B cell (primary cell): ENCODE results near the gene ESR1. TPM values are rescaled to one million over a fixed set of nuclear protein-coding genes. Genes with fewer than 3 reads are reported as not detected.

Experiments used
- ATAC-seq: fragments of 200-7000 bp; cut with Tn5 transposase; one replicate; pipeline ENCODE4 v1.10.0; 2021; ENCODE audit warnings: low read depth, mild to moderate bottlenecking, moderate number of reproducible peaks, moderate library complexity
- CTCF ChIA-PET: fragments of 350-600 bp; sonication (Branson Sonifier 250); formaldehyde crosslinking; loops from one replicate; lab custom pipeline; 2021; ENCODE audit warnings: antibody characterized with exemption, inconsistent platforms; lab: Charles Lee
- POLR2A ChIA-PET: fragments of 350-600 bp; sonication (Branson Sonifier 250); formaldehyde crosslinking; loops from one replicate; lab custom pipeline; 2021; ENCODE audit warnings: antibody characterized with exemption; lab: Charles Lee
- DNase-seq: peaks from one replicate; pipeline ENCODE4 v3.0.0; 2013
- H2AFZ ChIP-seq: 2 replicates; pipeline ENCODE4 v1.6.1; 2012; ENCODE audit warnings: mild to moderate bottlenecking, low read depth, low read length; ENCODE audit not compliant: insufficient read depth, poor library complexity, severe bottlenecking
- H3K27ac ChIP-seq, 2 donors: 1 replicate in 1 of 2; 2 replicates in 1 of 2; pipeline ENCODE4 v1.5.1; 2012 to 2013; ENCODE audit warnings: low read length in 2 of 2, mild to moderate bottlenecking in 2 of 2, moderate library complexity in 1 of 2
- H3K27me3 ChIP-seq, 4 experiments: fragments of 200-600 bp in 1 of 4; sonication (generic) in 1 of 4; replicated peaks in 1 of 4; 1 replicate in 2 of 4; 2 replicates in 2 of 4; pipeline versions ENCODE4 v1.6.1 to v1.7.0; 2013 to 2016; ENCODE audit warnings: low read length in 3 of 4, mild to moderate bottlenecking in 2 of 4, mixed read lengths in 1 of 4, moderate library complexity in 1 of 4; ENCODE audit not compliant: insufficient read depth in 4 of 4, control insufficient read depth in 3 of 4; ENCODE audit errors: control extremely low read depth in 1 of 4
- H3K36me3 ChIP-seq, 2 experiments: replicated peaks in 1 of 2; 1 replicate in 1 of 2; 2 replicates in 1 of 2; pipeline versions ENCODE4 v1.6.1 to v1.7.1; 2013; ENCODE audit warnings: low read length in 1 of 2; ENCODE audit not compliant: insufficient read depth in 2 of 2, control insufficient read depth in 1 of 2; ENCODE audit errors: control extremely low read depth in 1 of 2, extremely low read depth in 1 of 2
- H3K4me1 ChIP-seq, 2 donors: fragments of 200-600 bp in 1 of 2; sonication (generic) in 1 of 2; 1 replicate in 1 of 2; 2 replicates in 1 of 2; pipeline versions ENCODE4 v1.5.1 to v1.6.1; 2013 to 2017; ENCODE audit warnings: low read length in 2 of 2; ENCODE audit not compliant: control insufficient read depth in 2 of 2, insufficient read depth in 2 of 2
- H3K4me2 ChIP-seq: replicated peaks from 2 replicates; pipeline ENCODE3; 2012; ENCODE audit warnings: mild to moderate bottlenecking, low read depth, low read length; ENCODE audit not compliant: poor library complexity, severe bottlenecking
- H3K4me3 ChIP-seq, 5 experiments: fragments of 200-600 bp in 1 of 5; sonication (generic) in 1 of 5; 1 replicate in 3 of 5; 2 replicates in 2 of 5; pipeline versions ENCODE4 v1.5.1 to v1.7.0; 2011 to 2016; ENCODE audit warnings: low read length in 4 of 5, mild to moderate bottlenecking in 4 of 5, low read depth in 2 of 5, control low read depth in 1 of 5, moderate library complexity in 1 of 5; ENCODE audit not compliant: insufficient read depth in 1 of 5; ENCODE audit errors: control extremely low read depth in 1 of 5, extremely low read depth in 1 of 5
- H3K79me2 ChIP-seq: fragments of 200-600 bp; sonication (generic); one replicate; pipeline ENCODE4 v1.6.0; 2016; ENCODE audit warnings: low read length; ENCODE audit not compliant: control insufficient read depth, insufficient read depth
- H3K9ac ChIP-seq: fragments of 200-600 bp; sonication (generic); 2 replicates; pipeline ENCODE4 v1.6.1; 2017; ENCODE audit warnings: mild to moderate bottlenecking, low read length, moderate library complexity
- H3K9me3 ChIP-seq, 3 donors: one replicate each; pipeline versions ENCODE4 v1.6.1 to v1.7.1; 2013; ENCODE audit warnings: low read length in 2 of 3; ENCODE audit not compliant: control insufficient read depth in 2 of 3, insufficient read depth in 1 of 3; ENCODE audit errors: control extremely low read depth in 1 of 3
- H4K20me1 ChIP-seq: 2 replicates; pipeline ENCODE4 v1.6.0; 2012; ENCODE audit warnings: mild to moderate bottlenecking, low read length; ENCODE audit not compliant: insufficient read depth, control insufficient read depth, poor library complexity, severe bottlenecking
- H3K27ac Mint-ChIP-seq: one replicate; pipeline ENCODE4 v1.8.0; 2021; ENCODE audit warnings: mixed read lengths
- H3K27me3 Mint-ChIP-seq: one replicate; pipeline ENCODE4 v1.8.0; 2021; ENCODE audit warnings: mixed read lengths
- H3K4me1 Mint-ChIP-seq: one replicate; pipeline ENCODE4 v1.8.0; 2021; ENCODE audit warnings: mixed read lengths
- H3K4me3 Mint-ChIP-seq: one replicate; pipeline ENCODE4 v1.8.0; 2021; ENCODE audit warnings: mixed read lengths
- H3K9me3 Mint-ChIP-seq: one replicate; pipeline ENCODE4 v1.8.0; 2022; ENCODE audit warnings: mixed read lengths; ENCODE audit not compliant: insufficient read depth
- EZH2 ChIP-seq: IDR thresholded peaks from 2 replicates; pipeline ENCODE4 v1.6.1; 2012; ENCODE audit warnings: borderline replicate concordance, low read depth, mild to moderate bottlenecking, moderate library complexity, low read length; ENCODE audit not compliant: insufficient read depth, poor library complexity, severe bottlenecking
- WGBS: methylation state at CpG from one replicate; pipeline ENCODE4 v1.1.5; 2013; ENCODE audit warnings: missing lambda C conversion rate; ENCODE audit not compliant: insufficient coverage; 5-methylcytosine and 5-hydroxymethylcytosine counted together
- intact Hi-C: fragments of 100-400 bp; cut with micrococcal nuclease; formaldehyde crosslinking; loops from one replicate; pipeline ENCODE4 v1.10.0; 2022
- polyA plus RNA-seq: library from polyadenylated mRNA; depleted of rRNA; stranded (reverse); fragments of >200 nt; gene quantifications from 2 replicates; pipeline ENCODE4 v1.2.3, GENCODE V29; 2012
- total RNA-seq, 2 donors: library from RNA; stranded (reverse); fragments of 120-200 nt in 1 of 2; gene quantifications; 1 replicate in 1 of 2; 2 replicates in 1 of 2; pipeline versions ENCODE4 v1.2.3 to v1.2.4, GENCODE V29; 2013 to 2022
- TF ChIP-seq, protein P1 (sequence below): fragments of 200-600 bp; IDR thresholded peaks from one replicate; pipeline ENCODE4 v1.8.0; 2022; ENCODE audit warnings: antibody characterized with exemption, mild to moderate bottlenecking

Gene ESR1
- total and polyA plus RNA-seq, 2 donors (not counting 1 experiment from before 2014, with no cell fraction given): 0.46 to 5.9 TPM

DNA sequence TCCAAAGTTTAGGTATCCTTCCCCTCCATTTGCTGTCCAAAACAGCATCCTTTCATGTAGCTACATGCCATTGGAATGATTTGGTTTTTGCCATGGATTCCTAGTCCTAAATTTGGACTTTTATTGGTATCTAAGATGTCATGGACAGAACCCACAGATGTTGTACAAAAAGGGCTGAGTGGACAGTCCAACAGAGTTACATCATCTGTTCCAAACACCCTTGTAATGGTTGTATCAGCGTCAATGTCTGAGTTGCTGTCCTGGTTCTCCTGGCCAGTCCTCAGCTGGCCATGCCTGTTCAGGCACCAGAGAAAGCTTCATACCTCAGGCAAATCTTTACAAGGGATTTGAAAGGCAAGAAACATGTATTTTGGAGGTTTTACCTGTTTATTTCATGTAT, 191.3 kb downstream of the ESR1 start:
- H3K27ac Mint-ChIP-seq: no peak overlapping the region
- ChIA-PET POLR2A (no interaction called here), CTCF (no interaction called here)
- H3K9me3 Mint-ChIP-seq: no peaks in the 10 kb centered on the region
- H3K4me3 Mint-ChIP-seq: no peak overlapping the region
- intact Hi-C loops: no loop called here
- no peak for TF ChIP-seq EZH2
- TF ChIP-seq, protein P1, sequence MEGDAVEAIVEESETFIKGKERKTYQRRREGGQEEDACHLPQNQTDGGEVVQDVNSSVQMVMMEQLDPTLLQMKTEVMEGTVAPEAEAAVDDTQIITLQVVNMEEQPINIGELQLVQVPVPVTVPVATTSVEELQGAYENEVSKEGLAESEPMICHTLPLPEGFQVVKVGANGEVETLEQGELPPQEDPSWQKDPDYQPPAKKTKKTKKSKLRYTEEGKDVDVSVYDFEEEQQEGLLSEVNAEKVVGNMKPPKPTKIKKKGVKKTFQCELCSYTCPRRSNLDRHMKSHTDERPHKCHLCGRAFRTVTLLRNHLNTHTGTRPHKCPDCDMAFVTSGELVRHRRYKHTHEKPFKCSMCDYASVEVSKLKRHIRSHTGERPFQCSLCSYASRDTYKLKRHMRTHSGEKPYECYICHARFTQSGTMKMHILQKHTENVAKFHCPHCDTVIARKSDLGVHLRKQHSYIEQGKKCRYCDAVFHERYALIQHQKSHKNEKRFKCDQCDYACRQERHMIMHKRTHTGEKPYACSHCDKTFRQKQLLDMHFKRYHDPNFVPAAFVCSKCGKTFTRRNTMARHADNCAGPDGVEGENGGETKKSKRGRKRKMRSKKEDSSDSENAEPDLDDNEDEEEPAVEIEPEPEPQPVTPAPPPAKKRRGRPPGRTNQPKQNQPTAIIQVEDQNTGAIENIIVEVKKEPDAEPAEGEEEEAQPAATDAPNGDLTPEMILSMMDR: no peak
- DNase-seq (no peak), ATAC-seq (no peak)
- Histone ChIP-seq H3K4me3 (no peak overlapping the region), H4K20me1 (no peaks in the 10 kb centered on the region), H3K79me2 (no peaks in the 10 kb centered on the region), H3K4me2 (no peak overlapping the region), H3K27ac (no peak overlapping the region), H3K36me3 (no peaks in the 10 kb centered on the region), H2AFZ (no peak overlapping the region), H3K27me3 (no peaks in the 10 kb centered on the region), H3K4me1 (no peaks in the 10 kb centered on the region), H3K9me3 (no peaks in the 10 kb centered on the region), H3K9ac (no peak overlapping the region)
- H3K4me1 Mint-ChIP-seq: no peaks in the 10 kb centered on the region
- no peaks in the 10 kb centered on the region for H3K27me3 Mint-ChIP-seq
- no CpG with 5 or more reads among the region's 1 CpG for WGBS

DNA sequence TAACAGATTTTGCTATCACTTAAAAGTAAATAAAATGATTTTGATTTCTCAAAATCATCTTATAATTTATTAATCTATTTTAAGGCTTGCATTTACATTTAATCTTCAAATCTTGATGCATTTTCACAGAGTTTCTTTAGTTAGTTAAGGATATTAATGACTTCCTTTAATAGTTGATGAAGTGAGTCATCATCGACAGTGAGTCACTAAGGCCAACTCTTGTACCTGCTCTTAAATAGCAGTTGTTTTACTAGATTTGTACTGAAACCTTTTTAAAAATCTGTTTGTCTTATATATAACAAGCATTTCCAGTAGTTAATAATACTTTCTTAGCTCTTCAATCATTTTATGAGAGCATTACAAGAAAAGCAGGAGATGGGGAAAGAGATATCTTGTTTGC, 191.7 kb downstream of the ESR1 start:
- Histone ChIP-seq H3K27ac (no peak overlapping the region), H3K79me2 (no peaks in the 10 kb centered on the region), H3K9me3 (no peaks in the 10 kb centered on the region), H3K4me3 (no peak overlapping the region), H2AFZ (no peak overlapping the region), H3K4me2 (no peak overlapping the region), H3K27me3 (no peaks in the 10 kb centered on the region), H3K9ac (no peak overlapping the region), H3K4me1 (no peaks in the 10 kb centered on the region), H3K36me3 (no peaks in the 10 kb centered on the region), H4K20me1 (no peaks in the 10 kb centered on the region)
- ChIA-PET CTCF (no interaction called here), POLR2A (no interaction called here)
- intact Hi-C loops: no loop called here
- Mint-ChIP-seq H3K27ac (no peak overlapping the region), H3K9me3 (no peaks in the 10 kb centered on the region), H3K4me3 (no peak overlapping the region), H3K4me1 (no peaks in the 10 kb centered on the region), H3K27me3 (no peaks in the 10 kb centered on the region)
- WGBS: no CpG with 5 or more reads among the region's 1 CpG
- no peak for ATAC-seq
- no peak for DNase-seq
- TF ChIP-seq, protein P1: no peak
